ENCODE data around the gene PEX5L. TPM values are rescaled to one million over a fixed set of nuclear protein-coding genes. Genes with fewer than 3 reads are reported as not detected.

Gene PEX5L
- polyA plus RNA-seq, 1 donor from 2014 or later: 1.0 TPM

DNA sequence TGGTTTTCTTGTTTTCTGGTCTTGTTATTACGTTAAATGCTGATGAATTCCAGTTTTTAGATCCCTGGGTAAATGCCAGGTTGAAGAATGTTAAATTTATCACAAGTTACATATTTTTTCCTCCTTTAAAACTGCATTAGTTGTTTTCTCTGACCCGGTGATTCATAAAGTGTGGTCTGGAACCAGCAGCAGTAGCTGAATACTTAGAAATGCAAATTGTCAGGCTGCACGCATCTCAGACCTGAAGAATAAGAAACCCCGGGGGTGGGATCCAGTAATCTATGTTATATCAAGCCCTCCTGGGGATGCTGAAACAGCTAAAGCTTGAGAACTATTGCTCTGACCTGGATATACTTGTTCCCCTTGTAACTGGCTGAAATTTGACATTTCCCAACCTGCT, 69.1 kb downstream of the PEX5L start:
- Histone ChIP-seq H3K9me2 (ENCODE audit: insufficient read depth, low read length) (no peaks in the 10 kb centered on the region), H3K9ac (ENCODE audit: low read length) (no peak overlapping the region), H3K79me2 (replicated peaks; ENCODE audit: insufficient read depth, low read length) (no peaks in the 10 kb centered on the region), H3K36me3 (ENCODE audit: insufficient read depth, low read length) (no peaks in the 10 kb centered on the region), H3K27ac (ENCODE audit: low read length) (no peak overlapping the region), H3K27me3 (ENCODE audit: insufficient read depth, low read depth, low read length) (no peaks in the 10 kb centered on the region), H3F3A (ENCODE audit: insufficient read depth, low read length, poor library complexity, severe bottlenecking) (no peaks in the 10 kb centered on the region), H4K20me1 (ENCODE audit: insufficient read depth) (no peaks in the 10 kb centered on the region), H2AFZ (ENCODE audit: low read depth, low read length) (no peak overlapping the region), H3K4me3 (ENCODE audit: low read length) (no peak overlapping the region), H3K9me3 (ENCODE audit: low read length) (no peaks in the 10 kb centered on the region), H3K4me2 (ENCODE audit: low read length) (no peak overlapping the region)
- TF ChIP-seq RAD21 (conservative IDR thresholded peaks at IDR 0.05) (no peak), MXI1 (conservative IDR thresholded peaks at IDR 0.05; ENCODE audit: poor library complexity, severe bottlenecking) (no peak), EZH2 (IDR thresholded peaks at IDR 0.05; ENCODE audit: borderline replicate concordance, insufficient read depth, low read length, poor library complexity, severe bottlenecking) (no peak), SMC3 (conservative IDR thresholded peaks at IDR 0.05; ENCODE audit: poor library complexity) (no peak), POLR2AphosphoS5 (IDR thresholded peaks at IDR 0.05) (no peak), TAF1 (IDR thresholded peaks at IDR 0.05; ENCODE audit: low read depth) (no peak), EP300 (conservative IDR thresholded peaks at IDR 0.05; ENCODE audit: poor library complexity, severe bottlenecking) (no peak)
- TF ChIP-seq, protein P1, sequence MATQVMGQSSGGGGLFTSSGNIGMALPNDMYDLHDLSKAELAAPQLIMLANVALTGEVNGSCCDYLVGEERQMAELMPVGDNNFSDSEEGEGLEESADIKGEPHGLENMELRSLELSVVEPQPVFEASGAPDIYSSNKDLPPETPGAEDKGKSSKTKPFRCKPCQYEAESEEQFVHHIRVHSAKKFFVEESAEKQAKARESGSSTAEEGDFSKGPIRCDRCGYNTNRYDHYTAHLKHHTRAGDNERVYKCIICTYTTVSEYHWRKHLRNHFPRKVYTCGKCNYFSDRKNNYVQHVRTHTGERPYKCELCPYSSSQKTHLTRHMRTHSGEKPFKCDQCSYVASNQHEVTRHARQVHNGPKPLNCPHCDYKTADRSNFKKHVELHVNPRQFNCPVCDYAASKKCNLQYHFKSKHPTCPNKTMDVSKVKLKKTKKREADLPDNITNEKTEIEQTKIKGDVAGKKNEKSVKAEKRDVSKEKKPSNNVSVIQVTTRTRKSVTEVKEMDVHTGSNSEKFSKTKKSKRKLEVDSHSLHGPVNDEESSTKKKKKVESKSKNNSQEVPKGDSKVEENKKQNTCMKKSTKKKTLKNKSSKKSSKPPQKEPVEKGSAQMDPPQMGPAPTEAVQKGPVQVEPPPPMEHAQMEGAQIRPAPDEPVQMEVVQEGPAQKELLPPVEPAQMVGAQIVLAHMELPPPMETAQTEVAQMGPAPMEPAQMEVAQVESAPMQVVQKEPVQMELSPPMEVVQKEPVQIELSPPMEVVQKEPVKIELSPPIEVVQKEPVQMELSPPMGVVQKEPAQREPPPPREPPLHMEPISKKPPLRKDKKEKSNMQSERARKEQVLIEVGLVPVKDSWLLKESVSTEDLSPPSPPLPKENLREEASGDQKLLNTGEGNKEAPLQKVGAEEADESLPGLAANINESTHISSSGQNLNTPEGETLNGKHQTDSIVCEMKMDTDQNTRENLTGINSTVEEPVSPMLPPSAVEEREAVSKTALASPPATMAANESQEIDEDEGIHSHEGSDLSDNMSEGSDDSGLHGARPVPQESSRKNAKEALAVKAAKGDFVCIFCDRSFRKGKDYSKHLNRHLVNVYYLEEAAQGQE (IDR thresholded peaks at IDR 0.05; ENCODE audit: borderline replicate concordance): no peak
- TF ChIP-seq, protein P2, sequence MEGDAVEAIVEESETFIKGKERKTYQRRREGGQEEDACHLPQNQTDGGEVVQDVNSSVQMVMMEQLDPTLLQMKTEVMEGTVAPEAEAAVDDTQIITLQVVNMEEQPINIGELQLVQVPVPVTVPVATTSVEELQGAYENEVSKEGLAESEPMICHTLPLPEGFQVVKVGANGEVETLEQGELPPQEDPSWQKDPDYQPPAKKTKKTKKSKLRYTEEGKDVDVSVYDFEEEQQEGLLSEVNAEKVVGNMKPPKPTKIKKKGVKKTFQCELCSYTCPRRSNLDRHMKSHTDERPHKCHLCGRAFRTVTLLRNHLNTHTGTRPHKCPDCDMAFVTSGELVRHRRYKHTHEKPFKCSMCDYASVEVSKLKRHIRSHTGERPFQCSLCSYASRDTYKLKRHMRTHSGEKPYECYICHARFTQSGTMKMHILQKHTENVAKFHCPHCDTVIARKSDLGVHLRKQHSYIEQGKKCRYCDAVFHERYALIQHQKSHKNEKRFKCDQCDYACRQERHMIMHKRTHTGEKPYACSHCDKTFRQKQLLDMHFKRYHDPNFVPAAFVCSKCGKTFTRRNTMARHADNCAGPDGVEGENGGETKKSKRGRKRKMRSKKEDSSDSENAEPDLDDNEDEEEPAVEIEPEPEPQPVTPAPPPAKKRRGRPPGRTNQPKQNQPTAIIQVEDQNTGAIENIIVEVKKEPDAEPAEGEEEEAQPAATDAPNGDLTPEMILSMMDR (IDR thresholded peaks at IDR 0.05; ENCODE audit: poor library complexity, severe bottlenecking): no peak

DNA sequence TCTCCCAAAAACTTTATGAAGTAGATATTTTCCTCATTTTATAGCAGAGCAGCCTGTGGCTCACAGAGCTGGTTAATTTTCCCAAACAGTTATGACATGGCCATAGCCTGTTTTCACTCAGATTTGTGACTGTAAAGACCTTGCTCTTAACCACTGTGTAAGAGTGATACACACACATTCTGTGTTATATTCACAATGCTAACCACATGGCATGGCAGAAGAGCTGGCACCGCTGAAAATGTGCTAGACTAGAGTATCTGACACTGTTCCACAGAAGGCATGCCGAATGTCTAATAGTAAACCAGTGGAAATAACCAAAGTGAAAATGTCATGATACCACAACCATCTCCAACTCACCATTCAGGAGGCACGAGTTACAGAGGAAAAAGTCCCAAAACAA, 71.8 kb downstream of the PEX5L start:
- TF ChIP-seq, protein P1 (IDR thresholded peaks at IDR 0.05; ENCODE audit: borderline replicate concordance): no peak
- TF ChIP-seq MXI1 (conservative IDR thresholded peaks at IDR 0.05; ENCODE audit: poor library complexity, severe bottlenecking) (no peak), TAF1 (IDR thresholded peaks at IDR 0.05; ENCODE audit: low read depth) (no peak)
- Histone ChIP-seq H3K9me2 (ENCODE audit: insufficient read depth, low read length) (no peaks in the 10 kb centered on the region), H4K20me1 (ENCODE audit: insufficient read depth) (no peaks in the 10 kb centered on the region), H3K4me3 (ENCODE audit: low read length) (no peak overlapping the region), H3K27me3 (ENCODE audit: insufficient read depth, low read depth, low read length) (no peaks in the 10 kb centered on the region), H3K27ac (ENCODE audit: low read length) (no peak overlapping the region), H3F3A (ENCODE audit: insufficient read depth, low read length, poor library complexity, severe bottlenecking) (no peaks in the 10 kb centered on the region), H3K36me3 (ENCODE audit: insufficient read depth, low read length) (no peaks in the 10 kb centered on the region), H3K79me2 (replicated peaks; ENCODE audit: insufficient read depth, low read length) (no peaks in the 10 kb centered on the region), H3K9me3 (ENCODE audit: low read length) (no peaks in the 10 kb centered on the region), H3K9ac (ENCODE audit: low read length) (no peak overlapping the region), H2AFZ (ENCODE audit: low read depth, low read length) (no peak overlapping the region), H3K4me2 (ENCODE audit: low read length) (no peak overlapping the region)
